HG03108 (cell line): ENCODE results near the gene RMDN2.
"Not testable (repeated sequence)": the region's sequence is repeated elsewhere in the genome, so short reads cannot be mapped to it uniquely, and the experiment has no call there.

Experiments
- ATAC-seq: cut with Tn5 transposase; IDR thresholded peaks from one replicate; pipeline ENCODE4 v1.9.1; 2021; ENCODE audit warnings: moderate library complexity; ENCODE audit not compliant: unreplicated experiment

RMDN2 gene

DNA sequence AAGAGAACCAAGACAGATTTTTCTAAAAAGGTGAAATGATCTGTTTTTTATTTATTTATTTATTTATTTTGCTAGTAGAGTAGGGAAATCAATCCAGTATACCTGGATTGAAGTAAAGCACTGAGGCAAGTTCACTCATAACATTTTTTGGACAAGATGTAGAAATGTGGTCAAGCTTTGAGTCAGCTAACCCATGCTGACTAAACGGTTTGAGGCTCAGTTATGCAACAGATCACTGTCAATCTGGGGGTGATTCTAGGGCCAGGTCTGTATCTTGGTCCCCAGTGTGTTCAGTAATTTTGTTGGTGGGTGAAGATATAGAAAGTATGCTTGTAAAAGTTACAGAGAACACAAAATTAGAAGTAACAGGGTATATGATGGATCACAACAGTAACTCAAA, 60.2 kb downstream of the RMDN2 start:
- no peak for ATAC-seq

DNA sequence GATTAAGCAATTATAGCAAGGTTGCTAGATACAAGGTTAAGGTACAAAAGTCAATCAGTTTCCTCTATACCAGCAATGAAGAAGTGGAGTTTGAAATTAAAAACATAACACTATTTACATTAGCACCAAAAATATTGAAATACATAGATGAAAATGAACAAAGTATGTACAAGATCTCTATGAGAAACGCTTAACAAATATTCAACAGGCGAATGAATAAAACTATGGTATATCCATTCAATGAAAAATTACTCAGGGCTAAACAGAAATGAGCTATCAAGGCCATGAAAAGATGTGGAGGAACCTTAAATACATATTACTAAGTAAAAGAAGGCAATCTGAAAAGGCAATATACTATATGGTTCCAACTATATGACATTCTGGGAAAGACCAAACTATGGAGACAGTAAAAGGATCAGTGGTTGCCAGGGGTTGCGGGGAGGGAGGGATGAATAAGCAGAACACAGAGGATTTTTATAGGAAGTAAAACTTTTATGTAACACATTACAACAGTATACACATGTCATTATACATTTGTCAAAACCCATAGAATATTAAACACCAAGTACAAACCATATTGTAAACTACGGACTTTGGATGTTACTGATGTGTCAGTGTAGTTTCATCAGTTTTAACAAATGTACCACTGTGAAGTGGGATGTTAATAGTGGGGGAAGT, 62.1 kb downstream of the RMDN2 start:
- no peak for ATAC-seq

DNA sequence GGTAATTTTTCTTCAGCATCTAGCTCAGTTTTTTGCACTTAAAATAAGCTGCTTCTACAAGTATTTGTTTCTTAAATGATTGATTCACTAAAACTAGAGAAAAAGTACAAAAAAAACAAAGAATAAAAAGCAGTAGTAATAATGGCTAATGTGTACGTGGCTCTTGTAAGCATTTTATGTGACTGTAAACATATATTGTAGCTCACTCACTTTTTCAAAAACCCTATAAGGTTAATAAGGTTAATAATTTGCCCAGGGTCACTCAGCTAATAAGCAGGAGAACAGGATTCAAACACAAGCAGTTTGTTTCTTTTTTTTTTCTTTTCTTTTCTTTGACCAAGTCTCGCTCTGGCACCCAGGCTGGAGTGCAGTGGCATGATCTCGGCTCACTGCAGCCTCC, 67.5 kb downstream of the RMDN2 start:
- ATAC-seq, result no peak

DNA sequence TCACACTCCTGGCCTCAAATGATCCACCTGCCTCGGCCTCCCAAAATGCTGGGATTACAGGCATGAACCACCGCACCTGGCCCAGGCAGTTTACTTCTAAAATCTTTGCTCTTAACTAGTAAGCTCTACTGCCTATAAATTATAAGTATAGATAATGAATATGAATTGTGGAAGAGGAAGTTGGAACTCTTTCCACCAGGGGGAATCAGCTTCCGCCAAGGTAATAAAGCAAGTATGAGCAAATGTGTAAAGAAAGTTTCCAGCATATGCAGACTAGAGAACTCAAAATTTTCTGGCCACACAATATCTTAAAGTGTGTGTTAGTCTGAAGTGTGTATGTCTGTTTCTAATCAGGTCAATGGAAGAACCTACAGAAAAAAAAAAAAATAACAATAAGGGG, 68.1 kb downstream of the RMDN2 start:
- no peak for ATAC-seq

DNA sequence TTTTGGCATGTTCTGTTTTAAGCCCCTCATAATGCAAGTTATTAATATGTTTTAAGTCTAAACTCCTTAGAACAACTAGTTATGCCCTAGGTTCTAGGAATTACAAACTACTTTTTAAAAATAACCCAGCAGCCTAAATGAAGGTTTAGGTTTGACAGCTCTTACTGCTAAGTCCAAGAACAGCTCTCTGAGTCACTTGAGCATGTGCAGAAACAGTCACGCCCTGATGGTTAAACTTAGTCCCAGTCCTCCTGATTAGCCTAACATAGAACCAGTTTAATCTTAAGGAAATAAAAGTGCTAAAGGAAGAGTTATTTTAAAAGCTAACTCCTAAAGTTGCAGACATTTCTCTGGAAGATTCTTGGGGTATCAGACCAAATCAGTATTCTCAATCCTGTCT, 72.5 kb downstream of the RMDN2 start:
- no peak for ATAC-seq

DNA sequence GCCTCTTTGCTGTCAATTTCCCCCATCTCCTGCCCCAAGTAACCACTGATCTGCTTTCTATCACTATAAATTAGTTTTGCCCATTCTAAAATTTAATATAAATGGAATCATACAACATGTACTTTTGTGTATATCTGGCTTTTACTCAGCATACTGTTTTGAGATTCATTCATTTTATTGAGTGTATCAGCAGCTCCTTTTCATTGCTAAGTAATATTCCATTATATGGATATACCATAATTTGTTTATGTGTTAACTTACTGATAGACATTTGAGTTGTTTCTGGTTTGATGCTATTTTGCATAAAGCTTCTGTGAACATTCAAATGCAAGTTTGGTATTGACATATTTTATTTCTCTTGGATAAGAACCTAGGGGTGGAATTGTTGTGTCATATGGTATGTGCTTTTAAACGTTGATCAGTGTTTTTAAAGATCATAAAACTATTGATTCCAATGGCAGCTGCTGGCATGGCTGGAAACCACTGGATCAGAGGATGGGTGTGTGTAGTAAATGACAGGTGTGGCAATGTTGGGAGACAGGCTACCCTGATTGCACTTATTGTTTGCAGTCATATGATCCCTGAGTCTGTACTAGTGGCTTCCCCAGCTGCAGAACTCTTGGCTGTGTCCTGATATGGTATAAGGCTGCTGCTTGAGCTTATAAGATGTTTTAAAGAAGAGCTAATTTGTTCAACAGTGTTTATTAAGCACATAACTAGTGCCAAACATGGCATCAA, 75.6 kb downstream of the RMDN2 start:
- ATAC-seq, result no peak

DNA sequence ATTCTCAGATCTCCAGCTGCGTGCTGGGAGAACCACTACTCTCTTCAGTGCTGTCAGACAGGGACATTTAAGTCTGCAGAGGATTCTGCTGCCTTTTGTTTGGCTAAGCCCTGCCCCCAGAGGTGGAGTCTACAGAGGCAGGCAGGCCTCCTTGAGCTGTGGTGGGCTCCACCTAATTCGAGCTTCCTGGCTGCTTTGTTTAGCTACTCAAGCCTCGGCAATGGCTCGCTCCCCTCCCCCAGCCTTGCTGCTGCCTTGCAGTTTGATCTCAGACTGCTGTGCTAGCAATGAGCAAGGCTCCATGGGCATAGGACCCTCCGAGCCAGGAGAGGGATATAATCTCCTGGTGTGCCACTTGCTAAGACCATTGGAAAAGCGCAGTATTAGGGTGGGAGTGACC, 85.1 kb downstream of the RMDN2 start:
- ATAC-seq, result not testable (repeated sequence)

DNA sequence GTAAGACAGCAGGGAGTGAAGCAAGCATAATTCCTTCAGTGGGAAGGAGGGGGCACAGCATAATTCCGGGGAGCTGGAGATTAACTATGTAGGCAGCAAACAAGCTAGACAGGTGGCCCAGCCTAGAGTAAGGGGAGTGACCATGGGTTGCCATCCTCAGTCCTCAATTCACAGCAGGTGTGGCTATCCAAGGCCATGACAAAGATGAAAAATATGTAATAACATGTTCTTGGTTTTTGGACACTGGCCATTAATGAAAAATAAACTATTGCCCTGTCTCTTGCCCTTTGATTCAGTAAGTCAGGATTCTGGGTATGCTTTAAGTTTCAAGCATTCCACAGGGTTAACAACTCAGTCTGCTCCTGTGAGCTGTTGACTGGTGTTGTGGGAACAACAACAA, 85.9 kb downstream of the RMDN2 start:
- no peak for ATAC-seq

DNA sequence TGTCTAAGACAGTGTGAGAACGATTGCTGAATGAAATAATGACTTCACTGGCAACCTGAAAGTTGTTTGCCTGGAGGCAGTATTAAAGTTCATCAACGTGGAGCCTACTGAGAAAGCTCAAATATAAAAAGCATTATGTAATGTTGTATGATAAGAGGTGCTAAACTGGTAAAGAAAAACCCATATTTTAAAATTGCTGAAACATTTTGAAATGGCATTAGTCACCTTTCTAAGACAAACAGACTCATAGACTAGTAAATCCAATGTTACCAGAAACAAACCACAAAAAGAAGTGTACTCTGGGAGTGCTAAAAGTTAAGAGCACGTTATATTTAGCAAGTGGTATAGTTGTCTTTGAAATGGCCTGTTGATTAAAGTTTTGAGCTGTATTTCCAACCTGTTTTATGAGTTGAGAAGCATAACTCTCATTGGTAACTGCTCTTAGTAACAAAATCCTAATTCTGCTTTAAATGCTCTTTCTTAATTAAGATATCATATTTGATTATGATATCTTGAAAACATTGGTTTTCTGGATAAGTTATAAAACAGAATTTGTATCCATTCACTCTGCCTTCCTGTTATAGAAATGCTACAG, 88.2 kb downstream of the RMDN2 start:
- no peak for ATAC-seq

DNA sequence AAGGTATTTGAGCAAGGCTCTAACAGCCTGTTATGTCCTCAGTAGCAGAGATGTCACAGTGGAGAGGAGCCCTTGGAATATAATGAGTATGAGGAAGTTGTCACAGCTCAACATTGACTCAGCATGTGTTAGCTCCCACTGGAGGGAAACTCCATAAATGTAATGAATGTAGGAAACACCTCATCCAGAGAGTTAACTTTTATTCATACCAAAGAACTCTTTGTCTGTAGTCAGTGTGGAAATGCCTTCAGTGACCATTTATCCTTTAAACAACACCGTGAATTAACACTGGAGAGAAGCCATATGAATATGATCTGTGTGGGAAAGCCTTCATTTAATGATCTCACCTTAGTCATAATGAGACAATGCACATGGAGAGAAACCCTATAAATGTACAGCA, 91.1 kb downstream of the RMDN2 start:
- ATAC-seq, result no peak

DNA sequence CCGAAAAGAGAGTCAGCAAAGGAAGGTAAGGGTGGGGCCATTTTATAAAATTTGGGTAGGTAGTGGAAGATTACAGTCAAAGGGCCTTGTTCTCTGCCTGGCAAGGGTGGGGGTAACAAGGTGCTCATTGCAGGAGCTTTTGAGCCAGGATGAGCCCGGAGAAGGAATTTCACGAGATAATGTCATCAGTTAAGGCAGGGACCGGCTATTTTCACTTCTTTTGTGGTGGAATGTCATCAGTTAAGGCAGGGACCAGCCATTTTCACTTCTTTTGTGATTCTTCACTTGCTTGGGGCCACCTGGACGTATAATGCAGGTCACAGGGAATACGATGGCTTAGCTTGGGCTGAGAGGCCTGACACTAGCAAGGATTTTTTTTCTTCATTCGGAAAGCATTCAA, 92.7 kb downstream of the RMDN2 start:
- ATAC-seq, result no peak

DNA sequence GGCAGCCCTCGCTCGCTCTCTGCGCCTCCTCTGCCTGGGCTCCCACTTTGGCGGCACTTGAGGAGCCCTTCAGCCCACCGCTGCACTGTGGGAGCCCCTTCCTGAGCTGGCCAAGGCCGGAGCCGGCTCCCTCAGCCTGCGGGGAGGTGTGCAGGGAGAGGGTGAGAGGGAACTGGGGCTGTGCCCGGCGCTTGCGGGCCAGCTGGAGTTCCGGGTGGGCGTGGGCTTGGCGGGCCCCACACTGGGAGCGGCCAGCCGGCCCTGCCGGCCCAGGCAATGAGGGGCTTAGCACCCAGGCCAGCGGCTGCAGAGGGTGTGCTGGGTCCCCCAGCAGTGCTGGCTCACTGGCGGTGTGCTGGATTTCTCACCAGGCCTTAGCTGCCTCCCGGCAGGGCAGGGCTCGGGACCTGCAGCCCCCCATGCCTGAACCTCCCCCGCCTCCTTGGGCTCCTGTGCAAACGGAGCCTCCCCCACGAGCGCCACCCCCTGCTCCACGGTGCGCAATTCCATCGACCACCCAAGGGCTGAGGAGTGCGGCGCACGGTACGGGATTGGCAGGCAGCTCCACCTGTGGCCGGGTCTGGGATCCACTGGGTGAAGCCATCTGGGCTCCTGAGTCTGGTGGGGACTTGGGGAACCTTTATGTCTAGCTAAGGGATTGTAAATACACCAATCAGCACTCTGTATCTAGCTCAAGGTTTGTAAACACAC, 95.4 kb downstream of the RMDN2 start:
- not testable (repeated sequence) for ATAC-seq

DNA sequence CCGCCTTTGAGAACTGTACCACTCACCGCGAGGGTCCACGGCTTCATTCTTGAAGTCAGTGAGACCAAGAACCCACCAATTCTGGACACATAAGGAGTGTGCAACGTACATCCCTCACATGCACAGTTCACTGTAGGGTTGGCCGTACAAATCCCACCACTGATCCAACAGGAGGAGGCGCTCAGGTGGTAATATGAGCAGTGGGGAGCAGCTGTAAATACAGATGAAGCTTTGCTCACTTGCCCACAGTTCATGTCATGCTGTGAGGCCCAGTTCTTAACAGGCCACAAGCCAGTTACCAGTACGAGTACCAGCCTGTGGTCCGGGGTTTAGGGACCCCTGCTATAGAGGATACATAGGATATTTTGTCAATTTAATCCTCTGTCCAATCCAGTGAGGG, 96.5 kb downstream of the RMDN2 start:
- ATAC-seq, result no peak

DNA sequence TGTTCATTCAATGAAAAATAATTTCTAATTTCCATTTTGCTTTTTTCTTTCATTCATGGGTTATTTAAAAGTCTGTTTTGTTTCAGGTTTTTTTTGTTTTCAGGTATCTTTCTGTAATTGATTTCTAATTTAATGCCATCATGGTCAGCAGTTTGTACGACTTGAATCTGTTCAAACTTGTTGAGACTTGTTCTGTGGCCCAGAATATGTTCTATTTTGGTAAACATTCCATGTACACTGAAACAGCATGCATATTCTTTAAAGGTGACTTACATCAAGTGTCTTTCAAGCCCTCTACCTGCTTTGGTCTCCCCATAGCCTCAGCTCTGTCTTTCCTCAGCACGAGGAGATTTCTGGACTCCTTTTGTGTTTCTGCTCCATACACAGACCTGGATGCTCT, 101.8 kb downstream of the RMDN2 start:
- no peak for ATAC-seq

DNA sequence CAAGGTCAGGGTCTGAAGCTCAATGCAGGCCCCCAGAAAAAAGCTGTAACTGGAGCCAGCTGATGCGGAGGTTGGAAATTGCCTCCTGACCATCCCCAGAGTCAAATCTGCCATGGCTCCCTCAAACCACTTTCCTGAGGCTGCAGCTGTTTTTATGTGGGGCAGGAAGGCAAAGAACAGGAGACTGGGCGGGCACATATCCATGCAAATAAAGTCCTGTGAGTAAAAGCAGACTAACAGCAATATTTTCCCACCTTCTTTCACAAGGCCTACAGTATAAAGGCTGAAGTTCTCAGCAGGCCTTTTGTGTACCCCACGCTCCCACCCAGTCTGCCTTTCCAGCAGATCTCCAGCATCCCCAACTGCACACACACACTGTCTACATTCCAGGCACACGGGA, 103.7 kb downstream of the RMDN2 start:
- no peak for ATAC-seq

DNA sequence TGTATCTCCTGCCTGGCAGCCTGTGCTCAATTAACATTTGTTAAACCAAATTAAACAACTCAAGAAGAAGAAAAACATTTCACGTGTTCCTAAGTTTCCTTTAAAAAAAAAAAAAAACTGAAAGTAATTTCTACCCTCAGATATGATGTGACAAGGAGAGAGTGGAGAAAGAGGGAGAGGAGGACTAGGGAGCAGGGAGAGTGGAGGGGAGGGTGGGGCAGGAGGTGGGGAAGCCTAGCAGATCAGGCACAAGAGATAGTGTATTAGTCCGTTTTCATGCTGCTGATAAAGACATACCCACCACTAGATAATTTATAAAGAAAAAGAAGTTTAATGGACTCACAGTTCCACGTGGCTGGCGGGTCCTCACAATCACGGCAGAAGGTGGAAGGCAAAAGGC, 104.4 kb downstream of the RMDN2 start:
- ATAC-seq, result no peak

DNA sequence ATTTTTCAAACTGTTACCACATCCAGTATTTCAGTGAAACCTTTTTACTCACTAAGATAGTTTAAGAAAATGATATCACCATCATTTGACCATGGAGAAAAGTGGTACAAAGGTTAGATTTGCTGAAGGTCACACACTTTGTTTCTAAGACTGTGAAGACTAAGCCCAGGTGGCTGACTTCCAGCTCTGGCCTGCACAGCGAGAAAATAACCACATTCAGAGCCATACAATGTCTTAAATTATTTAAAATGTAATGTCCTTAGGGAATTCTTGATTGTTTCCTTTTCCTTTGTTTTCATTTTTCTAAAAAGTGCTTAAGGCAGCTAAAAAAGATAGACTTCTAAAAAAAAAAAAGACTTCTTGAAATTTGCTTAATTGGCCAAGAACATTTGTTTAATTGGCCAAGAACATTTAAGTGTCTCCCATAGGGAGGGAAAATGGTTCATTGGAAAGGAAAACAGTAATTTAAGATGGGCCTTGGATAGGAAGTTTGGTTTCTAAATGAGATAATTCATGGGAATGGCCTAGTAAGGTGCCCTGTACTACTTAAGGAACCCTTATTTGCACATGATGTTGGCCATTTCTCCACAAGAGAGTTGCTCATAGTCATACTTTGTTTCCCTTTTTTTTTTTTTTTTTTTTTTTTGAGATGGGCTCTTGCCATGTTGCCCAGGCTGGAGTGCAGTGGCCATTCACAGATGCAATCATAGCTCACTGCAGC, 105.7 kb downstream of the RMDN2 start:
- no peak for ATAC-seq

DNA sequence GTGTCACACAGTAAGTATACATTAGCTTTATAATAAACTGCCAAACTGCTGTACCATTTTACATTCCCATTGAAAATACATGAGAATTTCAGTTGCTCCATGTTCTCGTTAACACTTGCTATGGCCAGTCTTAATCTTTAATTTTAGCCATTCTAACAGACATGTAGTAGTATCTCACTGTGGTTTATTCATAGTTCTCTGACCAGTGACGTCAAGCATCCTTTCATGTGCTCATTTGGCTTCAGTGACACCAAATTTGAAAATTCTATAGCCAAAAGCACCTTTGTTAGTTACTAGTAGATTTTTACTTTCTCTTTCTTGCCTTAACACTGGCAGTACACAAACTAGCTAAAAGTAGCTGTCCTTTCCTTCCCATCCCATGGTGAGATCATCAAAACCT, 107.9 kb downstream of the RMDN2 start:
- ATAC-seq, result no peak

DNA sequence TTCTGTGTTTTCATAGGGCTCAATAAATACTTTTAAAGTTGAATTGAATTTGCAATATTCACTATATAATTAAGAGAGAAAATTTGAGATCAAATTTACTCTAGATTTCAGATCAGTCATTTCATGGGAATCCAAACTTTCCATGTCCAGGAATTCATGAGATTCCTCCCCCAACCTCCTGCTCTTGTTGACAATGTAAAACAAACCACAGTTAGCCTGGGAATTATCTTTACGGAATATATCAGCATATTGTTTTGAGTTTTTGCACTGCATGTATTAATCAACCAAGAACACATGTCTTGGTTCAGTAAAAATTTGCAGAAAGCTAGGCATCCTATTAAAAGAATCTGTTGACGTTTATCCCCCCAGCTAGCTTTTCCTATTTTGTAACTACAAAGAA, 108.6 kb downstream of the RMDN2 start:
- no peak for ATAC-seq

DNA sequence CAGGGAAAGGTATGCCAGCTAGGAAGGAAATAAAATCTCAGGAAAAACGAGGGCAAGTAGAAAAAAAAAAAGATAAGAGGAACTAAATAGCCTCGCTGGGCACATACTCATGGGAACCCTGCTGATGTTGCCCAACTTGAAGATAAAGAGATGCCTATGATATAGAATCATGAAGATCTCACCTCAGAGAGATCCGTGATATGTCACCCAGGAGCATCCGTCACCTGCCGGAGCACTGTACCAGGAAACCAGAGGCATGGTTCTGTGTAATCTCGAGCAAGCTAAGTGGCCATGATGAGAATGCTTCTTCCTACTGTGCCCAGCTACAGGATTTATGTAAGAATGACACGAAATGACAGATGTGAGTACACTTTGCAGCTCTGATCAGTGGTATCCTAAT, 110.9 kb downstream of the RMDN2 start:
- no peak for ATAC-seq

DNA sequence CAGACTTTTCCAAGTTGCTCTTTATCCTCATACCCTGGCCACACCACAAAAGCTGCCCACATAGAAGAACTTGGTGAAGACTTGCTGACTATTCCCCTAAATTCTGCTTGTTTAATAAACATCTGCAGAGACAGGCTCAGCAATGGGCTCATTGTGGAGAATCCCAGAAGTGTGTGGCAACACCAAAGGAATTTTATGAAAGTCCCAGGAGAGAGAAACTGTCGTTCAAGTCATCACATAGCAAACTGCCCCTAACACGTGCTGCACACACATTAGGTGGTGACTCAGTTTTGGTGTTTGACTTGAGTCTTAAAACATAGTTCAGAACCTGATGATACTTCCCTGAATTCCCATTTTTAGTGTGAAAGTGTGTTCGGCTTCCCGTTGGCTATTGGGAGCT, 112.2 kb downstream of the RMDN2 start:
- ATAC-seq, result no peak
